Trophoblast cell (in vitro differentiated cells and primary cell): ENCODE data around the gene PLXNA1.

ENCODE experiments used
- DNase-seq, 2 donors: peaks; one replicate each; pipeline ENCODE4 v3.0.0-alpha.2; 2016
- H2AFZ ChIP-seq: 2 replicates; pipeline ENCODE4 v1.6.1; 2013; ENCODE audit warnings: low read length, moderate library complexity, mild to moderate bottlenecking; ENCODE audit not compliant: insufficient read depth, poor library complexity
- H2AK5ac ChIP-seq: 2 replicates; pipeline ENCODE4 v1.6.1; 2013; ENCODE audit warnings: mild to moderate bottlenecking, low read length
- H2BK120ac ChIP-seq: 2 replicates; pipeline ENCODE4 v1.6.1; 2013; ENCODE audit warnings: low read length, mild to moderate bottlenecking, moderate library complexity; ENCODE audit not compliant: insufficient read depth, poor library complexity
- H2BK12ac ChIP-seq: 2 replicates; pipeline ENCODE4 v1.6.1; 2013; ENCODE audit warnings: mild to moderate bottlenecking, low read length, moderate library complexity
- H2BK5ac ChIP-seq: 2 replicates; pipeline ENCODE4 v1.6.1; 2013; ENCODE audit warnings: low read length, low read depth, moderate library complexity, mild to moderate bottlenecking; ENCODE audit not compliant: poor library complexity
- H3K14ac ChIP-seq: 2 replicates; pipeline ENCODE4 v1.6.1; 2013; ENCODE audit warnings: mild to moderate bottlenecking, low read length
- H3K18ac ChIP-seq: 2 replicates; pipeline ENCODE4 v1.6.1; 2013; ENCODE audit warnings: mild to moderate bottlenecking, low read length
- H3K23ac ChIP-seq: 2 replicates; pipeline ENCODE4 v1.6.1; 2013; ENCODE audit warnings: low read length
- H3K27ac ChIP-seq: 2 replicates; pipeline ENCODE4 v1.5.1; 2013; ENCODE audit warnings: low read depth, mild to moderate bottlenecking, inconsistent platforms, low read length, moderate library complexity
- H3K27me3 ChIP-seq: 2 replicates; pipeline ENCODE4 v1.6.1; 2013; ENCODE audit warnings: inconsistent platforms, mild to moderate bottlenecking, low read length, moderate library complexity; ENCODE audit not compliant: insufficient read depth
- H3K36me3 ChIP-seq, 2 experiments: 1 replicate in 1 of 2; 2 replicates in 1 of 2; pipeline ENCODE4 v1.6.1; 2013; ENCODE audit warnings: low read length in 2 of 2, mild to moderate bottlenecking in 2 of 2, moderate library complexity in 1 of 2; ENCODE audit not compliant: insufficient read depth in 2 of 2, control insufficient read depth in 1 of 2
- H3K4ac ChIP-seq: 2 replicates; pipeline ENCODE4 v1.6.1; 2013; ENCODE audit warnings: low read depth, mild to moderate bottlenecking, low read length, moderate library complexity
- H3K4me1 ChIP-seq, 2 experiments: 1 replicate in 1 of 2; 2 replicates in 1 of 2; pipeline ENCODE4 v1.6.1; 2013; ENCODE audit warnings: low read length in 2 of 2, mild to moderate bottlenecking in 2 of 2, moderate library complexity in 1 of 2; ENCODE audit not compliant: insufficient read depth in 2 of 2, control insufficient read depth in 1 of 2
- H3K4me2 ChIP-seq: 2 replicates; pipeline ENCODE4 v1.6.1; 2013; ENCODE audit warnings: inconsistent platforms, mild to moderate bottlenecking, low read length, moderate library complexity
- H3K4me3 ChIP-seq: 2 replicates; pipeline ENCODE4 v1.5.1; 2013; ENCODE audit warnings: mild to moderate bottlenecking, low read depth, low read length, inconsistent platforms
- H3K79me1 ChIP-seq: one replicate; pipeline ENCODE4 v1.6.1; 2013; ENCODE audit warnings: low read length
- H3K79me2 ChIP-seq: 2 replicates; pipeline ENCODE4 v1.6.1; 2013; ENCODE audit warnings: low read length, mild to moderate bottlenecking; ENCODE audit not compliant: control insufficient read depth, insufficient read depth, poor library complexity
- H3K9ac ChIP-seq: 2 replicates; pipeline ENCODE4 v1.6.1; 2013; ENCODE audit warnings: mild to moderate bottlenecking, low read length
- H3K9me3 ChIP-seq: 2 replicates; pipeline ENCODE4 v1.6.1; 2013; ENCODE audit warnings: low read depth, mild to moderate bottlenecking, control low read depth, inconsistent platforms, low read length; ENCODE audit not compliant: insufficient read depth
- H4K12ac ChIP-seq: 2 replicates; pipeline ENCODE4 v1.6.1; 2013; ENCODE audit warnings: low read depth, mild to moderate bottlenecking, low read length, moderate library complexity
- H4K8ac ChIP-seq: 2 replicates; pipeline ENCODE4 v1.6.1; 2013; ENCODE audit warnings: low read depth, mild to moderate bottlenecking, low read length, moderate library complexity
- H4K91ac ChIP-seq: one replicate; pipeline ENCODE4 v1.6.1; 2013; ENCODE audit warnings: low read depth, mild to moderate bottlenecking, low read length, moderate library complexity
- WGBS: extraction: QIAGEN DNeasy Blood & Tissue Kit; methylation state at CpG from one replicate; pipeline ENCODE4 v1.1.7; 2013; ENCODE audit warnings: missing lambda C conversion rate; ENCODE audit not compliant: insufficient read length, insufficient coverage; ENCODE audit errors: extremely low coverage; 5-methylcytosine and 5-hydroxymethylcytosine counted together

PLXNA1 gene

DNA sequence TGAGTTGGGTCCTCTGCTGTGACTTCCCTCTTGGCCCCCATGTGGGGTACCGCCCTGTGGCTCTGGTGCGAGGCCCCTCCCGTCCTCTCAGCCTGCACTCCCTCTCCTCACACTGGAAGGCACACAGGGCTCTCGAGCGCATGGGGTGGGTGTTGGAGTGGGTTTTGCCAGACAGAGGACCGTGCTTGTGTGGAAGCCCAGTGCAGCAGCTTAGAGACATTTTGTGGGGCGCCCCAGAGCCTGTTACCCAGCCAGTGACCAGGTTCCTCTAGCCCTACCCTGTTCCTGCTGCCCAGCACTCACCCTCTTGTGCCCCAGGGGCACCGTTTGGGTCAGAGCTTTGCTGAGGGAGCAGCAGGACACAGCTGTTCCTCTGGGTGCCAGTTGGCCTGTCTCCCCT lies 9.9 kb downstream of the PLXNA1 start:
- no peak overlapping the region for H3K23ac ChIP-seq
- no peak overlapping the region for H4K12ac ChIP-seq
- H3K9me3 ChIP-seq = peaks cover 4% of the 10 kb centered on the region
- H3K79me2 ChIP-seq = no peaks in the 10 kb centered on the region
- H3K79me1 ChIP-seq = no peaks in the 10 kb centered on the region
- no peak overlapping the region for H3K4ac ChIP-seq
- H3K14ac ChIP-seq = no peak overlapping the region
- peaks cover 63 to 70% of the 10 kb centered on the region in 2 experiments for H3K36me3 ChIP-seq
- H2BK12ac ChIP-seq = no peak overlapping the region
- H4K8ac ChIP-seq = no peak overlapping the region
- H3K27ac ChIP-seq = no peak overlapping the region
- H2AFZ ChIP-seq = no peak overlapping the region
- H3K9ac ChIP-seq = no peak overlapping the region
- no peak overlapping the region for H3K4me2 ChIP-seq
- no peak overlapping the region for H4K91ac ChIP-seq
- H2AK5ac ChIP-seq = no peak overlapping the region
- no peaks in the 10 kb centered on the region for H3K4me1 ChIP-seq
- H3K4me3 ChIP-seq = no peak overlapping the region
- no peak overlapping the region for H2BK5ac ChIP-seq
- no peak overlapping the region for H2BK120ac ChIP-seq
- no peak for DNase-seq
- WGBS = no CpG with 5 or more reads among the region's 8 CpGs
- H3K18ac ChIP-seq = no peak overlapping the region
- H3K27me3 ChIP-seq = no peaks in the 10 kb centered on the region

DNA sequence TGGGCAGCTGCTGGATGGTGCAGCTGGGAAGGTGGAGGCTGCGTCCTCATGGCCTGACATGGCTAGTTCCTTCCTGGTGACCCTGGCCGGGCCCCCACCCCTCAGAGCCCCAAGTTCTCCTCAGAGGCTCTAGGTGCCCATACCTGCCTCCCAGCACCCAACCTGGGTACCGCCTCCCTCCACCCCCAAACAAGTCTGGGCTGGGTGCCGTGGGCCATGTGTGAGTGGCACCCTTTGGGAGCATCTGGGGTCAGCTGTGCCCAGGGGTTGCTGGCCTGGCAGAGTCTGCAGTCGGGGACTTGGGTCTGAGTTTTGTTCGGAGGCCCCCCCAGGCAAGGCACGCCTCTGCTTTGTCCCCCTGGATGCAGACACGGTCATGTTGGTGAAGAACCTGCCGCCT lies 10.5 kb downstream of the PLXNA1 start:
- Histone ChIP-seq H3K36me3 (peaks cover 65 to 66% of the 10 kb centered on the region in 2 experiments), H3K9me3 (peaks cover 2% of the 10 kb centered on the region), H2AFZ (no peak overlapping the region), H3K27me3 (no peaks in the 10 kb centered on the region), H3K79me2 (no peaks in the 10 kb centered on the region), H4K91ac (no peak overlapping the region), H3K23ac (no peak overlapping the region), H4K12ac (no peak overlapping the region), H2BK120ac (no peak overlapping the region), H4K8ac (no peak overlapping the region), H3K4me3 (no peak overlapping the region), H3K18ac (no peak overlapping the region), H2BK5ac (no peak overlapping the region), H2BK12ac (no peak overlapping the region), H3K79me1 (no peaks in the 10 kb centered on the region), H3K9ac (no peak overlapping the region), H3K14ac (no peak overlapping the region), H3K27ac (no peak overlapping the region), H3K4ac (no peak overlapping the region), H3K4me2 (no peak overlapping the region), H3K4me1 (no peaks in the 10 kb centered on the region), H2AK5ac (no peak overlapping the region)
- no peak for DNase-seq
- no CpG with 5 or more reads among the region's 9 CpGs for WGBS

DNA sequence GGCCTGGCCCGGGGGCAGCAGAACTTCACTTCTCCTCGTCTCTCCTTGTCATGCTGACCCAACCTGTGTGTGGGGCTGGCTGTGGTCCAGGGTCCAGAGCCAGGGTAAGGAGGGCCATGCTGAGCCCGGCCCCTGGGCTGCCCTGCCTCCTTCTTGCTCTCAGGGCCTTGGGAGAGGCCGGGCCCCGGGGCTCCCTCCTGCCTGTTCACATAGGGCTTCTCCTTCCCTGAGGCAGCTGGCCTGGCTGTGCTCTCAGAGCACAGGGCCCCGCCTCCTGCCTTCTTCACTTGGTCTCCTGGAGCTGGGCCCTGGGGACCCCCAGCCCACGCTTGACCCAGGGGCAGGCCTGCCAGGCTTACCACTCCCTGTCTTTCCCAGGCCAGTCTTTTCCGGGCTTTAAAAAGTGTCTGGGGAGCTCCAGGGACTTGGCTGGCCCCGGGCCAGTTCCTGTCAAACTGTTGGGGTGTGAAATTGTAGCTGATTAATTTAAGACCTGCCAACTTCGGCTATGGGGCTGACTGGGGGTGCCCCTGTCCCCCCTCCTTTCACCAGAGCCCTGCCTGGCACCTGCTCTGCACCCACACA lies 11.8 kb downstream of the PLXNA1 start:
- H2BK5ac ChIP-seq = no peak overlapping the region
- no peak overlapping the region for H2BK120ac ChIP-seq
- no peaks in the 10 kb centered on the region for H3K79me1 ChIP-seq
- H3K14ac ChIP-seq = no peak overlapping the region
- no peak for DNase-seq
- H3K23ac ChIP-seq = no peak overlapping the region
- no CpG with 5 or more reads among the region's 10 CpGs for WGBS
- H3K4ac ChIP-seq = no peak overlapping the region
- no peaks in the 10 kb centered on the region for H3K79me2 ChIP-seq
- H3K9me3 ChIP-seq = peaks cover 2% of the 10 kb centered on the region
- no peaks in the 10 kb centered on the region for H3K4me1 ChIP-seq
- H4K12ac ChIP-seq = no peak overlapping the region
- no peak overlapping the region for H3K18ac ChIP-seq
- H3K9ac ChIP-seq = no peak overlapping the region
- no peak overlapping the region for H2AFZ ChIP-seq
- no peak overlapping the region for H3K27ac ChIP-seq
- H3K4me2 ChIP-seq = no peak overlapping the region
- no peak overlapping the region for H4K91ac ChIP-seq
- H3K4me3 ChIP-seq = no peak overlapping the region
- H4K8ac ChIP-seq = no peak overlapping the region
- no peak overlapping the region for H2AK5ac ChIP-seq
- no peak overlapping the region for H2BK12ac ChIP-seq
- peaks cover 52 to 53% of the 10 kb centered on the region in 2 experiments for H3K36me3 ChIP-seq
- no peaks in the 10 kb centered on the region for H3K27me3 ChIP-seq

DNA sequence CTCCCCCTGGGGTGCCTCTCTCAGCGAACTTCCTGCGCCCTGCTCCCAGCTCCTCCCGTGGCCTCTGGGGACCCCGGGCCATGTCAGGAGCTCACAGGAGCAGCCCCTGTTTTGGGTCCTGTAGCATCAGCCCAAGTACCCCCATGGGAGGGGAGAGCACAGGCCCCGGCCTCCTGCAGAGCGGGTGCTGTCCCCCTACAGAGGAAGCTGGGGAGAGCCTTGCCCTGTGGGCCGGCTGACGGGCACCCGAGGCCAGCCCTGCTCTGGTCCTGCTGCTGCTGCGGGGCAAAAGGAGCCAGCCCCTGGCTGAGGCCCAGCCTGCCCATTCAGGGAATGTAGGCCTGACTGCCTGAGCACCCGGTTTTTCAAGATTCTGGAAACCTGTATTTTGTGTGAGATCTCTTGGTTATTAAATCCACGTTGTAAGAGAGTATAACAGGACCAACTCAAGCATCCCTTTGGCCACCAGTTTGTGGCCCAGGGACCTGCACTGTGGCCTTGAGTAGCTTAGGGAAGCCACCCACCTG lies 12.4 kb downstream of the PLXNA1 start:
- WGBS = no CpG with 5 or more reads among the region's 12 CpGs
- peaks cover 47% of the 10 kb centered on the region in 2 experiments for H3K36me3 ChIP-seq
- H4K91ac ChIP-seq = no peak overlapping the region
- H2AK5ac ChIP-seq = no peak overlapping the region
- no peak overlapping the region for H3K4me2 ChIP-seq
- H3K9me3 ChIP-seq = peaks cover 2% of the 10 kb centered on the region
- no peaks in the 10 kb centered on the region for H3K4me1 ChIP-seq
- DNase-seq = no peak
- no peaks in the 10 kb centered on the region for H3K27me3 ChIP-seq
- no peak overlapping the region for H2BK120ac ChIP-seq
- H3K79me2 ChIP-seq = no peaks in the 10 kb centered on the region
- H2BK12ac ChIP-seq = no peak overlapping the region
- no peak overlapping the region for H3K18ac ChIP-seq
- no peak overlapping the region for H2AFZ ChIP-seq
- H4K12ac ChIP-seq = no peak overlapping the region
- H3K79me1 ChIP-seq = no peaks in the 10 kb centered on the region
- H3K23ac ChIP-seq = no peak overlapping the region
- no peak overlapping the region for H3K4ac ChIP-seq
- H3K27ac ChIP-seq = no peak overlapping the region
- no peak overlapping the region for H4K8ac ChIP-seq
- H3K14ac ChIP-seq = no peak overlapping the region
- no peak overlapping the region for H3K9ac ChIP-seq
- H3K4me3 ChIP-seq = no peak overlapping the region
- no peak overlapping the region for H2BK5ac ChIP-seq
